HG03280 (cell line): ENCODE results near the gene LIN7C.
"Not testable (repeated sequence)": the region's sequence is repeated elsewhere in the genome, so short reads cannot be mapped to it uniquely, and the experiment has no call there.

Experiments used
- ATAC-seq: cut with Tn5 transposase; IDR thresholded peaks from one replicate; pipeline ENCODE4 v1.9.1; 2021; ENCODE audit warnings: mild to moderate bottlenecking, moderate library complexity; ENCODE audit not compliant: unreplicated experiment

LIN7C gene

DNA sequence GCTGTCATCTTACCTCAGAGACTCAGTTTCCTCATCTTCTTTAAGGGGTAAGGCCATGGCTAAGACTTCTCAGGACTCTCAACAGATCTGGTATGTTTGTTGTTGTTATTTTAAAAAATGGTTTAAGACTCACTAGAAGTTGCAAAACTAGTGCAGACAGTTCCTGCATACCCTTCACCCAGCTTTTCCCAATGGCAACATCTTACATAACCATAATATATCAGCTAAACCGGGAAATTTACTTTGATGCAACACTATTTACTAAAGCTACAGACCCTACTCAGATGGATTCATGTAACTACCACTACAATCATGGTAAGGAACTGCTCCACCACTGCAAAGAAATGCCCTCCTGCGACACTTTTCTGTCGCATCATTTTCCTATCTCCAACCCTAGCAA, 54.4 kb downstream of the LIN7C start:
- no peak for ATAC-seq

DNA sequence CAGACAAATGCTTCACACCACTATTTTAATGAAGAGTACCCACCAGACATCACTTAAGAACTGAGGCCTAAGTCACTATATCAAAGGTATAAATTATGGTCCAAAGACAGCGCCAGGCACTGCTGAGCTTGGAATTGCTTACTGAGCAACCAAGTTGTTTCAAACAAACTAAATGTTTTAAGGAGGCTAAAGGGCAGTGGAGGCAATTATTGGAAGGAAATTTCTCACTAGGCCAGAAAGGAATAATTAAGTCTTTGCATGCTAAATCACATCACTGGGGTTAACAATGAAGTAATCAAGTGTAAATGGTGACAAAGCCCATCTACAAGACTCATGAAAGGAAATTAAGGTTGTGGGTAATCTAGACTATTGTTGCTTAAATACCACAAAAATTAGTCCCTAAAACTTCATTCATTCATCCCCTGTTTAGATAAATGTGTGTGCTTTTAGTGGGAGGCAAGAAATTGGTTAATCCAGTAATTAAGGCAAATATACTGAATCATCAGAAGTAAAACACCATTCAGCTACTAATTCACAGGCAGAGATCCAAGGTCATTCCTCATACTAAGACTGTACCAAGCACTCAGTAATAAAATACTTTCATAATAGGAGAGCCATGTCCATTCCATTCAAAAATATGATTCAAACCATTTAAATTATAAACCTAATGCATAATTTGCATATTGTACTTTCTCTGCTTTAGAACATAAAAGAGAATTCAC, 55.2 kb downstream of the LIN7C start:
- no peak for ATAC-seq

DNA sequence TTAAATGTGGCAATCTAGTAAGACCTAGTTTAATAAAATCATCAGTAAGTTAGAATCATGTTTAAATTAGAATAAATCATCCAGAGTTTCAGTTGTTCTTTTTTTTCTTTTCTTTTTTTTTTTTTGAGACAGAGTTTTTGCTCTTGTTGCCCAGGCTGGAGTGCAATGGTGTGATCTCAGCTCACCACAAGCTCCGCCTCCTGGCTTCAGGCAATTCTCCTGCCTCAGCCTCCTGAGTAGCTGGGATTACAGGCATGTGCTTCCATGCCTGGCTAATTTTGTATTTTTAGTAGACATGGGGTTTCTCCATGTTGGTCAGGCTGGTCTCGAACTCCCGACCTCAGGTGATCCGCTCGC, 58.4 kb downstream of the LIN7C start:
- ATAC-seq = not testable (repeated sequence)

DNA sequence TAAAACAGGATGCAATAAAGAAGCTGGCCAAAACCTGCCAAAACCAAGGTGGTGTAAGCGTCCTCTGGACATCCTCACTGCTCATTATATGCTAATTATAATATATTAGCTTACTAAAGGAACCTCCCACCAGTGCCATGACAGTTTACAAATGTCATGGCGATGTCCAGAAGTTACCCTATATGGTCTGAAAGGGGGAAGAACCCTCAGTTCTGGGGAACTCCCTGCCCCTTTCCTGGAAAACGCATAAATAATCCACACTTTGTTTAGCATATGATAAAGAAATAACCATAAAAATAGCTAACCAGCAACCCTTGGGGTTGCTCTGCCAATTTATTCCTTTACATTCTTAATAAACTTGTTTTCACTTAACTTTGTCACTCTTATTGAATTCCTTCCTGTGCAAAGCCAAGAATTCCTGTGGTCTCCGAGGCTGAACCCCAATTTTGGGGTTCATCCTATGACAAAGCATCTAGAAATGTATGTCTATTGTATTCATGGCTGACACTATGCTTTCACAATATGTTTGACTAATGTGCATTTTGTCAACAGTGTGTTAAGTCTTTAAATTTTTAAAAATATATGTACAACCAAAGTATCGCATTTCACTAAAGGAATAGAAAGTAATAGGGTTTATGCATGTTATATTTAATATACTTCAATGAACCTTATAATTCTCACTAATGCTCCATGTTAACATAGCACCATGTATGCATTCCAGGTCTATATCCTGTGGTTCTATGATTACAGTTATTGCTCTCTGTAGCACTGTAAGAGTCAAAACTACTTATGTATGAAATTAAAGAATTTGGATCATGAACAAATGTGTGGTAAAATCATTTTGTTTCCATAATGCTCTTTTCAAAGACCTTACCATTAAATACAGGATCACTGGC, 59.0 kb downstream of the LIN7C start:
- no peak for ATAC-seq

DNA sequence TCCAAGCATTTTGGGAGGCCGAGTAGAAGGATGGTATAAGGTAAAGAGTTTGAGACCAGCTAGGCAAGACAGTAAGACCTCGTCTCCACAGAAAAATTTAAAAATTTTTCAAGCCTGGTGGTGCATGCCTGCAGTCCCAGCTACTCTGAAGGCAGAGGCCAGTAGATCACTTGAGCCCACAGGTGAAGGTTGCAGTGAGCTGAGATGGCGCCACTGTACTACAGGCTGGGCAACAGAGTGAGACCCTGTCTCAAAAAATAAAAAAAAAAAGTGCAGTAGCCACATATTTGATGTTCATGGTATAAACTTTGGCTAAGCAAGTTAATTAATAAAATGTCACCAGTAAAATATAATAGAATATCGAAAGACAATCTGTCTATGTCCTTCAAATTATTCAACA, 60.9 kb downstream of the LIN7C start:
- no peak for ATAC-seq

DNA sequence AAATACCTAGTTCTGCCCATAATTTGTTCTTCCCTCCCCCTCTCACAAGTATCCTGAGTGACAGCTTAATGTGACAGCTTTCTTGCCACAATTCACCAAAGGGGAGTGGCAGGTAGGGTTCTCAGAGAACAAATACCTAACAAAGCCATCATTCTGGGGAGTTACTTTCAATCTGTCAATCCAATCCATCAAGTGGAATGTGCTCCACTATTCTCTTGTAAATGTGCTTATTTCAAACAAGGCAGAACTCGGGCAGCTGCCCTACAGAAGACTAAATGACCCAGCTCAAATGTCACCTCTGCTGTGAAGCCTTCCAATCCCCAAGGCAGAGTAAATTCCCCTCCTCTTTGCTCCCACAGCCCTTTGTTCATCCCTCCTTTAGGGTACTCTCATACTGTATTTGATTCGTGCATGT, 61.8 kb downstream of the LIN7C start:
- ATAC-seq = no peak
